HUES64 (cell line): ENCODE results near the gene UNC5B.
"Not testable (repeated sequence)": the region's sequence is repeated elsewhere in the genome, so short reads cannot be mapped to it uniquely, and the experiment has no call there.

ENCODE experiments used
- H3K27ac ChIP-seq: 2 replicates; pipeline ENCODE4 v1.7.0; 2013; ENCODE audit warnings: low read depth, low read length, inconsistent platforms
- H3K27me3 ChIP-seq: 2 replicates; pipeline ENCODE4 v1.6.1; 2013; ENCODE audit warnings: mild to moderate bottlenecking, low read length; ENCODE audit not compliant: insufficient read depth
- H3K36me3 ChIP-seq: 2 replicates; pipeline ENCODE4 v1.6.1; 2013; ENCODE audit warnings: mild to moderate bottlenecking, low read length; ENCODE audit not compliant: insufficient read depth
- H3K4me1 ChIP-seq: 2 replicates; pipeline ENCODE4 v1.6.1; 2013; ENCODE audit warnings: mild to moderate bottlenecking, low read length, moderate library complexity; ENCODE audit not compliant: insufficient read depth
- H3K4me3 ChIP-seq: 2 replicates; pipeline ENCODE4 v1.5.1; 2013; ENCODE audit warnings: mild to moderate bottlenecking, low read length, moderate library complexity
- H3K9ac ChIP-seq: 2 replicates; pipeline ENCODE4 v1.6.1; 2013; ENCODE audit warnings: mild to moderate bottlenecking, low read depth, low read length
- H3K9me3 ChIP-seq: 2 replicates; pipeline ENCODE4 v1.6.1; 2013; ENCODE audit warnings: low read depth, low read length; ENCODE audit not compliant: insufficient read depth
- WGBS: fragments of 150-250, 120-280 bp; methylation state at CpG from one replicate; pipeline ENCODE4 v1.1.7; 2013; ENCODE audit warnings: missing lambda C conversion rate; 5-methylcytosine and 5-hydroxymethylcytosine counted together

UNC5B gene

DNA sequence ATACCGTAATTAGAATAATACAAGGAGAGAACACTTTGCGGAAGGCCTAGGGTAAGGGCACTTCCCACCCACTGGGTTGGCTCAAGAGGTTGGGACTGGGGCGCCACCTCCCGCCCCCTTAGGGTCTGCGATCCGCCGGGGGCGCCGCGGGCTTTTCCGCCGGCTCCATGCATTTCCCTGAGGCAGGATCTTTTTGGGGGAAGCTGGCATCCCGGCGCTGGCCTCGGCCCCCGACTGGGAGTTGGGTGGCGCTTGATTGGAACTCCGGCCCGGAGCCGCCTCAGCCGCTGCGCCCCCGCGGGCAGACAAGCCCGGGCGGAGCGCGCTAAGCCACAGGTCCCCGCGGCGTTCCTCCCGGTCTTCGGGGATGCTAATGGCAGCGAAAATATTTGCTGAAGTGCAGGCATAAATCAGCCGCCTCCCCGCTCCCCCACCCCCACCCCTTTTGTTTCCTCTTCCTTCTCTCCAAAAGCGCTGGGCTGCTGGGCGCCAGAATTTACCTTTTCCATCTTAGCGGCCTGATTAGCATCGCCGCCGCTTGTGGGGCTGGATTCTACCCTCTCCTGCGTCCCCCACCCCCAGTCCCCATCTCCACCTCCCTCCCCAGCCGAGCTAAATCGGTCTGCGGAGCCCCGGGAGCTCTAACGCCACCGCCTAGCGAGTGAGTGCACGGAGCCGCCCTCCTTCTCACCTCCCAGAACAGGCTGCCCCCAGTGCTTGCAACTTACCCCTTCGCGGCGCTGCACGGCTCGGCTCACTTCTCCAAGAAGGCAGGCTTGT lies 5.1 kb downstream of the UNC5B start:
- Histone ChIP-seq H3K9me3 (no peaks in the 10 kb centered on the region), H3K4me3 (peak overlapping the region; percentile 61), H3K27ac (peak overlapping the region; percentile 87), H3K4me1 (peaks cover 40% of the 10 kb centered on the region), H3K9ac (peak overlapping the region; percentile 60), H3K27me3 (peaks cover 25% of the 10 kb centered on the region), H3K36me3 (no peaks in the 10 kb centered on the region)
- 1% methylated on average over 56 of the region's 57 CpGs for WGBS

DNA sequence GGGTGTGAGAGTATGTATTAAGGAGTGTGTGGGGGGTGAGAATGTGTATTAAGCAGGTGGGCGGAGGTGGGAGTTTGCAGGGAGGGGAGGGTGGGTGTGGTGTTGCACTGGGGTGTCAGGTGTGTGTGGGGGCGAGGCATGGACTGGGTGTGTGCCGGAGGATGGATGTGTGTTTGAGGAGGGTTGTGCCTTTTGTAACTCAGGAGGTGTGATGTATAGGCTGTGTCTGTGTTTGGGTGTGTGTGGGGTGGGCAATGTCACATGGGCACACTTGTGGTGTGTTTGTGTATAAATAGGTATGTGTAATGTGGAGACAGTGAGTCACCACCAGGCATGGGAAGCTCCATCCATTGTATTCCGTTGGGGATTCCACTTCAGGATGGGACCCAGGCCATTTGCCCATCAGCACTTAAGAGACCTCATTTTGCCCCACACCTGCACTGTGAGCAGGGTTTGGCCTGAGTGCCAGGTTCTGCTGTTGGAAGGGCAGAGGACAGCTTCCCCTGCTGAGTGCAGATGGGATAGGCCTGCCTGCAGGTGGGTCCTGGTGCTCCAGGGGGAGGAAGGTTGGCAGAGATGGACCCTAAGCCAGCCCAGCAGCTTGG lies 5.8 kb downstream of the UNC5B start:
- H3K4me3 ChIP-seq = peak overlapping the region; percentile 61
- no peaks in the 10 kb centered on the region for H3K9me3 ChIP-seq
- H3K27ac ChIP-seq = no peak overlapping the region; the same call in 1 of the 2 replicates
- H3K27me3 ChIP-seq = peaks cover 20% of the 10 kb centered on the region
- H3K36me3 ChIP-seq = no peaks in the 10 kb centered on the region
- WGBS = 22% methylated on average over 4 of the region's 4 CpGs
- 0 out of 2 replicates have a peak overlapping the region, but pooled peaks have one; percentile 13 for H3K9ac ChIP-seq
- H3K4me1 ChIP-seq = peaks cover 47% of the 10 kb centered on the region

DNA sequence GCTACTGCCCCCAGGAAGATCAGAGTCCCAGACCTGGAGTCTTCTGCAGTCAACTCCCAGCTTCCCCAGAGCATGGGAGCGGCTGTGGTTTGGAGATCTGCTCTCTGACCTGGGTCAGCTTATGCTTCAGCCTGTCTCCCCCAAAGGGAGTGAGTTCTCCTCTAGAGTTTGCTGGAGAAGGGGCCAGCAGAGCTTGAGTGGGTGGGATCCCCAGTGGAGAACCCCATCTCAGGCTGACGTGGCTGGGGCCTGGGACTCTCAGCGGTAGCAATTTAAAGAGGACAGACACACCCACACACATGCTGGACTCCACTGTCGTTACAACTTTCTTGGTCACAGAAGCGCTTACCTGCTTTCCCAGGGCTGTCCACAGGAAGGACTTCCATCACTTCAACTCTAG lies 6.3 kb downstream of the UNC5B start:
- 82% methylated on average over 5 of the region's 5 CpGs for WGBS
- Histone ChIP-seq H3K9ac (no peak overlapping the region), H3K27me3 (peaks cover 15% of the 10 kb centered on the region), H3K9me3 (no peaks in the 10 kb centered on the region), H3K36me3 (no peaks in the 10 kb centered on the region), H3K4me3 (no peak overlapping the region), H3K4me1 (peaks cover 51% of the 10 kb centered on the region), H3K27ac (no peak overlapping the region)

DNA sequence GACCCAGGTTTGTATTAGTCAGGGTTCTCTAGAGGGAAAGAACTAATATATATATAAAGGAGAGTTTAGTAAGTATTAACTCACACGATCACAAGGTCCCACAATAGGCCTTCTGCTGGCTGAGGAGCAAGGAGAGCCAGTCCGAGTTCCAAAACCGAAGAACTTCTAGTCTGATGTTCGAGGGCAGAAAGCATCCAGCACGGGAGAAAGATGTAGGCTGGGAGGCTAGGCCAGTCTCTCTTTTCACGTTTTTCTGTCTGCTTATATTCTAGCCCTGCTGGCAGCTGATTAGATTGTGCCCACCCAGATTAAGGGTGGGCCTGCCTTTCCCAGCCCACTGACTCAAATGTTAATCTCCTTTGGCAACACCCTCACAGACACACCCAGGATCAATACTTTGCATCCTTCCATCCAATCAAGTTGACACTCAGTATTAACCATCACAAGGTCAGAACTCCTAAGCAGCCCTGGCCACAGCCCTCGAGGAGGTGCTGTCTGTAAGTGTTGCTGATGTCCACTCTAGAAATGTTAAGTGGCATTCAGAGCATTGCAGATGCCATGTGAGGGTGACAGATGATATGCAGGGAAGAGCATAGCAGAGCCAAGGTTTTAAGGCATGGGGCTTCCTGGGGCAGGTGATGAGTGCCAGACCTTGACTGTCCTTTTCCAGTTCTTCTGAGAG lies 7.0 kb downstream of the UNC5B start:
- 86% methylated on average over 7 of the region's 7 CpGs for WGBS
- peaks cover 48% of the 10 kb centered on the region for H3K4me1 ChIP-seq
- not testable (repeated sequence) for H3K36me3 ChIP-seq, H3K27ac ChIP-seq, H3K9me3 ChIP-seq, H3K9ac ChIP-seq, H3K4me3 ChIP-seq, H3K27me3 ChIP-seq

DNA sequence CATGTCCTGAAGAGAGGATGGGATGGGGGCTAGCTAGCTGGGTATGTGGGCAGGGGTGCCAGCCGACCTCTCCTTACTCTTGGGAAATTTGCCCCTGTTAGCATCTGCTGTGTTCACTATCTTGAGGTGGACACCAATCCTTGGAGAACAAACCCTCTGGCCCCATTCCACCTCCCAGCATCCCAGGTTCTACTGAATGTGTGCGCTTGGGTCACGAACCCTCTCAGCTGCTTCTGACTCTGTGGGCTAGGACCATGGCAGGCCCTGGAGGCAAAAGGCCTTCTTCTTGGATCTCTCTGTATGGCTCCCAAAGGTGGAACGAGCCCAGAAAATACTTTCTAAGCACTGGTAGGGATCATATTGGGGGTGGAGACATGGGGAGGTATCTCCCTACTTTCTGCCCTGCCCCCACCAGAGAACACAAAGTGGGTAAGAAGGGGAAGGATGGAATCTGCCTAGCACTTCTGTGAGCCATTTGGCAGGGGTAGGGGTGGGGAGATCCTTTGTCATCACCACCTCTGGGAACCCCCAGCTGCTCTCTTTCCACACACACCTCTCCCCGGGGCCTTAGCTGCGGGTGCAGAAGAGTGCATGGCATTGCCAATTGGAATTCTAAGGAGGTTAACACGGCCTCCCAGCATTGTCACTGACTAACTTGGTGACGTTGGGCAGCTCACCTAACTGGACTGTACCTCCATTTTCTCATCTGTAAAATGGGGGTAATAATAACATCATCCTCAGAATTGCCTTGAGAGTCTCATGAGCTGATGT lies 7.7 kb downstream of the UNC5B start:
- peaks cover 41% of the 10 kb centered on the region for H3K4me1 ChIP-seq

DNA sequence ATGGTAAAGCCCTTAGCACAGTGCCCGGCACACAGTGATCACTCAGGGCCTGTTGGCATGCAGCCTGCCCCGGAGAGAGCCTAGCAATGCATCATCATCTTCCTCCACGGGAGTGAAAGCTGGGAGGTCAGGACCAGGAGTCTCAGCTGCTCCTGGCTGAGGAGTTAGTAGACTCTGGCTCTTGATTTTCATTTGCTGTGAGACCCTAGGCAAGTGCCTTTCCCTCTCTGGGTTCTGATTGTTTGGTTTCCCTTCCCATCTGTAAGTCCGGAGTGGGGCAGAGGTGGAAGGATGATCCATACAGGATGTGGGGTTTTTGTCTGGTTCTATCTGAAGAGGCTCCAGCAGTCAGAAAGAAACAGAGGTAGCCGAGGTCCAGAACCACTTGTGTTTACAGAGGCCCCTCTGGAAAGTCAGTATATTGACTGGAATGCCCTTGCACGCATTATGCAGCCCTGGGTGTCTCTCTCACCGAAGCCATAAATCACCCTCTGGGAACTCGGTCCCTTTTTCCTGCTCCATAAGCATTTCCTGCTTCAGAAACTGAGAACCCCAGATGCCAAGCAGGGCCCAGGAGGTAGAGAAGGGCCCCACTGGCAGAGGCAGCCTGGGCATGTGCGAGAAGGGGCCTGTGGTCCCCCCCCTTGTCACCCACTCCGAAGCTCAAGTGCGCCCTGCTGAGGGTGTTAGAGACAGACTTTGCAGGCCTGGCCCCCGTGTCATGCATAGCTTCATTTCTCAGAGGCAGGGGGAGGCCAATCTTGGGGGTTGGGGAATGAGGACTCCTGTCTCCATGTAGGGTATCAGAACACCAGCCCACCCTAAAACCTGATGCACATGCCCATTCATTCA lies 8.5 kb downstream of the UNC5B start:
- no peak overlapping the region for H3K27ac ChIP-seq
- H3K9ac ChIP-seq = no peak overlapping the region
- H3K4me1 ChIP-seq = peaks cover 33% of the 10 kb centered on the region
- H3K27me3 ChIP-seq = no peaks in the 10 kb centered on the region; the same call in 1 of the 2 replicates
- no peak overlapping the region for H3K4me3 ChIP-seq
- 76% methylated on average over 12 of the region's 12 CpGs for WGBS
- no peaks in the 10 kb centered on the region for H3K36me3 ChIP-seq
- H3K9me3 ChIP-seq = no peaks in the 10 kb centered on the region

More for the DNA sequence above, 7.7 kb downstream of the UNC5B start:
- no peak overlapping the region for H3K4me3 ChIP-seq
- no peaks in the 10 kb centered on the region for H3K36me3 ChIP-seq
- no peak overlapping the region for H3K27ac ChIP-seq
- H3K9me3 ChIP-seq = no peaks in the 10 kb centered on the region
- 94% methylated on average over 8 of the region's 8 CpGs for WGBS
- no peak overlapping the region for H3K9ac ChIP-seq
- peaks cover under 1% of the 10 kb centered on the region for H3K27me3 ChIP-seq

DNA sequence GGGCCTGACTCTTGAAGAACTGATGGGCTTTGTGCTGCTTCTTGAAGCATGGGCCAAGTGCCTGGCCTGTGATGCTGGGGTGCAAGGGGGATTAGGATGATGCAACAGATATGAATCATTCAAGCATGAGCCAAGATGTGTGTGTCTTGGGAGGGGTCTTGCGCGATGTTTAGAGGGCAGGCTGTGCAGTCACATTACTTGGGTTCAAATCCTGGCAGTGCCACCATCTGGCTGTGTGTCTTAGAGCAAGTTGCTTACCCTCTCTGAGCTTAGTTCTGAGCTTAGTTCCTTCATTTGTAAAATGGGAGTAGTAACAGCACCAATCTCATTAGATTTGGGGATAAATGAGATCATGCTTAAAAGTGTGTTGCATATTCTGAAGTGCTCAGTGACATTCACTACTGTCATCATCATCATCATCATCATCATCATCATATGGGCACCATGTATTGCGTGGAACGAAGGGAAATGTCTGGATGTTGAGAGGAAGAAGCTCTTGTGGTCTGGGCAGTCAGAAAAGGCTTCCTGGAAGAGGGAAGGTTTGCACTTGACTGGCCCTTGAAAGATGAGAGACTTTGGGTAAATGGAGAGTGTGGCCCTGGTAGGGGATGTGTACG lies 9.3 kb downstream of the UNC5B start:
- Histone ChIP-seq H3K27me3 (no peaks in the 10 kb centered on the region; the same call in 1 of the 2 replicates), H3K36me3 (no peaks in the 10 kb centered on the region), H3K9me3 (no peaks in the 10 kb centered on the region), H3K4me1 (peaks cover 25% of the 10 kb centered on the region), H3K9ac (no peak overlapping the region), H3K27ac (no peak overlapping the region), H3K4me3 (no peak overlapping the region)
- whole genome bisulfite sequencing = 93% methylated on average over 5 of the region's 5 CpGs

DNA sequence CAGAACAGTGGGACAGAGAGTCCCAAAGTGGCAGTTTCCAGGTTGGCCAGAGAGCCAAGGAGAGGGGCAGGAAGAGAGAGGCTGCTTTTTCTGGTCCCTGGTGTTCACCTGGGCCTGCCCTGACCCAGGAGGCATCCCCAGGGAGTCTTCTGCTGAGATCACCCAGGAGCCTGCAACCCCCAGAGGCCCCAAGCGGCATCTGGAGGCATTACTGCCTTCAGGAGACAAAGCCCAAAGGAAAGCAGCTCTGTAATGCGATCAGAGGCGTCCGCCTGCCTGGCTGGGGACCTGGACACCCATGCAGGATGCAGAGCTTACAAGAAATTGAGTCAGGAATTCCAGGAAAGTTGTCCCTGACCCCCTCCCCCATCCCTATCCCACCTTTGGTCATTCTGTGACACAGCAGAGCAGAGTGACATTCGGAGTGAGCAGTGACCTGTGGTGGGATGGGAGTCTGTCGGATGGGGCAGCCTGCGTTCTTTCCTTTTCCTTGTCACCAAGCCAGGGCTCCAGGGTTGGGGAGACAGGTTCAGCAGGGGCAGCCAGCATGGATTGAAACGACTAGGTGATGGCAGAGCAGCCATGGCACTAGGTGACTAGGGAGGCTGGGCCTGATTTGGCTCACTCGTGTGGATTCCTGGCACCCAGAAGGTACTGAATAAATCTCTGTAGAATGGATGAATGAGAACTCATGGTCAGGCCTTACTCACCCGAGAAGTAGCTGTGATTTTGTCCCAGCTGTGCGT lies 10.4 kb downstream of the UNC5B start:
- WGBS = 58% methylated on average over 11 of the region's 11 CpGs
- H3K27me3 ChIP-seq = no peaks in the 10 kb centered on the region; the same call in 1 of the 2 replicates
- H3K36me3 ChIP-seq = no peaks in the 10 kb centered on the region
- H3K9ac ChIP-seq = 0 out of 2 replicates have a peak overlapping the region, but pooled peaks have one; percentile 43
- peaks cover 23% of the 10 kb centered on the region for H3K4me1 ChIP-seq
- no peak overlapping the region for H3K27ac ChIP-seq
- H3K4me3 ChIP-seq = no peak overlapping the region
- no peaks in the 10 kb centered on the region for H3K9me3 ChIP-seq

DNA sequence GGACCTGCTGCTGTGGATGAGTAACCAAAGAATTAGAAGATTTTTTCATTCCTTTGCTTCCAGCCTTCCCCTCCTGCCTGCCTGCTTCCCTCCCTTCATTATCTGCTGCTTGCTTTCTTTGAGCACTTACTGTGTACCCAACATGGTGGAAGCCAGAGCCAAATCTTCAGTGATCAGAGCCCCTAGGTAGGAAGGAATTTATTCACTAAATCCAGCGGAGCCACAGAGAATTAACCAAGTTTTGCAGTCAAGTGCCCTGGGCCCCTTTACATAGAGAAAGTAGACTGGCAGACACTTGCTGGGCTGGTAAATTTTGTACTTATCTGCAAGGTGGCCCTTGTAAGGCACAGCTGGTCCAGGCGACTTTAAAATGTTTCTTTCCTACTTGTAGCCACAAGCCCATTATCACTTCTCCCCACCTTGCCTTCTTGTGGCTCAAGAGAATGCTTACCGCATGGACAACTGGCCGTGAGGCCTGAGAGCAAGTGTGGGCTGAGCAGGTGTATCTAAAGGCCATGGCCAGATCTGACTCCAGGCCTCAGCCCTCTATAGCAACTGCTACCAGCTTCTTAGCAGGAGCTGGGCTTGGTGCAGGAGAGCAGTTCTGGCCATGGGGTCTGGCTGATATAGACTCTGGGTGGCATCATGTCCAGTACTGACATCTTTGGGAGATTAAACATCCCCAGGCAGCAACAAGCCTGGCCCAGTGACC lies 11.1 kb downstream of the UNC5B start:
- H3K4me1 ChIP-seq = peaks cover 17% of the 10 kb centered on the region
- H3K27ac ChIP-seq = no peak overlapping the region
- no peak overlapping the region for H3K4me3 ChIP-seq
- no peaks in the 10 kb centered on the region for H3K9me3 ChIP-seq
- 0 out of 2 replicates have a peak overlapping the region, but pooled peaks have one; percentile 43 for H3K9ac ChIP-seq
- H3K27me3 ChIP-seq = no peaks in the 10 kb centered on the region; the same call in 1 of the 2 replicates
- WGBS = 84% methylated on average over 4 of the region's 4 CpGs
- no peaks in the 10 kb centered on the region for H3K36me3 ChIP-seq
